Mesendoderm (in vitro differentiated cells): ENCODE data around the gene PRKN.
A peak's percentile ranks its signal among the peaks of the same experiment; 100 is the strongest.

ENCODE experiments used
- DNase-seq: peaks from one replicate; pipeline ENCODE4 v3.0.0; 2013
- H2AK5ac ChIP-seq: 2 replicates; pipeline ENCODE4 v1.6.1; 2013; ENCODE audit warnings: low read length, inconsistent platforms
- H2BK120ac ChIP-seq: 2 replicates; pipeline ENCODE4 v1.6.1; 2013; ENCODE audit warnings: low read depth, mild to moderate bottlenecking, low read length, moderate library complexity, mixed read lengths
- H2BK15ac ChIP-seq: replicated peaks from 2 replicates; pipeline ENCODE4 v1.6.1; 2013; ENCODE audit warnings: low read depth, mild to moderate bottlenecking, moderate library complexity
- H2BK5ac ChIP-seq: 2 replicates; pipeline ENCODE4 v1.6.1; 2013; ENCODE audit warnings: low read length, inconsistent platforms
- H3K18ac ChIP-seq: 2 replicates; pipeline ENCODE4 v1.6.1; 2013; ENCODE audit warnings: mild to moderate bottlenecking, low read length, mixed read lengths
- H3K23ac ChIP-seq: one replicate; pipeline ENCODE4 v1.6.1; 2013; ENCODE audit warnings: low read length
- H3K27ac ChIP-seq: 2 replicates; pipeline ENCODE4 v1.5.1; 2013; ENCODE audit warnings: low read depth, mild to moderate bottlenecking, inconsistent platforms, low read length, moderate library complexity
- H3K27me3 ChIP-seq: 2 replicates; pipeline ENCODE4 v1.6.1; 2013; ENCODE audit warnings: low read length, control low read depth, mild to moderate bottlenecking, inconsistent platforms; ENCODE audit not compliant: insufficient read depth, poor library complexity
- H3K36me3 ChIP-seq: 2 replicates; pipeline ENCODE4 v1.6.1; 2013; ENCODE audit warnings: low read length, inconsistent platforms; ENCODE audit not compliant: control insufficient read depth, insufficient read depth
- H3K4ac ChIP-seq: one replicate; pipeline ENCODE4 v1.6.1; 2013; ENCODE audit warnings: low read depth, mild to moderate bottlenecking, low read length, moderate library complexity
- H3K4me1 ChIP-seq: 2 replicates; pipeline ENCODE4 v1.6.1; 2013; ENCODE audit warnings: low read depth, low read length, inconsistent platforms; ENCODE audit not compliant: control insufficient read depth
- H3K4me2 ChIP-seq: 2 replicates; pipeline ENCODE4 v1.6.1; 2013; ENCODE audit warnings: low read length
- H3K4me3 ChIP-seq: 2 replicates; pipeline ENCODE4 v1.5.1; 2013; ENCODE audit warnings: mild to moderate bottlenecking, low read length
- H3K56ac ChIP-seq: one replicate; pipeline ENCODE4 v1.6.1; 2013; ENCODE audit warnings: low read length
- H3K79me1 ChIP-seq: 2 replicates; pipeline ENCODE4 v1.6.1; 2013; ENCODE audit warnings: low read length, inconsistent platforms
- H3K79me2 ChIP-seq: 2 replicates; pipeline ENCODE4 v1.6.1; 2013; ENCODE audit warnings: mild to moderate bottlenecking, low read length; ENCODE audit not compliant: control insufficient read depth, insufficient read depth
- H3K9ac ChIP-seq: 2 replicates; pipeline ENCODE4 v1.6.1; 2013; ENCODE audit warnings: low read length, inconsistent platforms
- H4K5ac ChIP-seq: one replicate; pipeline ENCODE4 v1.6.1; 2013; ENCODE audit warnings: low read length
- H4K8ac ChIP-seq: one replicate; pipeline ENCODE4 v1.6.1; 2013; ENCODE audit warnings: low read depth, mild to moderate bottlenecking, control low read depth, low read length, moderate library complexity
- WGBS: extraction: QIAGEN DNeasy Blood & Tissue Kit; methylation state at CpG from one replicate; pipeline ENCODE4 v1.1.7; 2013; ENCODE audit warnings: low lambda C conversion rate, missing lambda C conversion rate; ENCODE audit not compliant: insufficient coverage; ENCODE audit errors: extremely low coverage; 5-methylcytosine and 5-hydroxymethylcytosine counted together

PRKN gene

DNA sequence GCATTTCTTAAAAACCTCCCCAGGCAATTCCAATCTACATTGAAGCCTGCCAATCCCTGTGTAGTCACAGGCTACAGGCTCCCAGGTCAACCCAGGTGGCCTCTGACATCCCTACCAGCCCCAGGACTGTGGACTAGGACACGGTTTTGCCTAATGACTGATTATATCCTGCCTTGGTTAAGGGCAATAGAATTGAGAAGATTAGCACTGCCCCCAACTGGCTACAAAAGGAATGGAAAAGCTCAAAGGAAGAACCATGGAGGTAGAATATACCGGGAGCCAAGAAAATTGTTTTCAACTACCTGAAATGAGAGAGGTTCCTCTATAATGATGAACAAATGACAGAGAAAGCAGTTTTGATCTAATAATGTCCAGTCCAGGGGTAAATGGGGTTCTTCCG, 1032.6 kb downstream of the PRKN start:
- no peak overlapping the region for H2BK5ac ChIP-seq
- H3K4me3 ChIP-seq: no peak overlapping the region
- no peak overlapping the region for H3K4me2 ChIP-seq
- H3K56ac ChIP-seq: no peak overlapping the region
- no peak overlapping the region for H3K4ac ChIP-seq
- no peaks in the 10 kb centered on the region for H3K79me2 ChIP-seq
- no peaks in the 10 kb centered on the region for H3K4me1 ChIP-seq
- no peak overlapping the region for H2BK120ac ChIP-seq
- DNase-seq: peak; percentile 69
- no peak overlapping the region for H4K8ac ChIP-seq
- no peaks in the 10 kb centered on the region for H3K36me3 ChIP-seq
- H3K9ac ChIP-seq: no peak overlapping the region
- no peaks in the 10 kb centered on the region for H3K27me3 ChIP-seq
- H3K79me1 ChIP-seq: no peaks in the 10 kb centered on the region
- H3K23ac ChIP-seq: no peak overlapping the region
- no CpG with 5 or more reads among the region's 3 CpGs for WGBS
- H2BK15ac ChIP-seq: no peak overlapping the region
- no peak overlapping the region for H3K27ac ChIP-seq
- H3K18ac ChIP-seq: no peak overlapping the region
- H2AK5ac ChIP-seq: no peak overlapping the region
- no peak overlapping the region for H4K5ac ChIP-seq

DNA sequence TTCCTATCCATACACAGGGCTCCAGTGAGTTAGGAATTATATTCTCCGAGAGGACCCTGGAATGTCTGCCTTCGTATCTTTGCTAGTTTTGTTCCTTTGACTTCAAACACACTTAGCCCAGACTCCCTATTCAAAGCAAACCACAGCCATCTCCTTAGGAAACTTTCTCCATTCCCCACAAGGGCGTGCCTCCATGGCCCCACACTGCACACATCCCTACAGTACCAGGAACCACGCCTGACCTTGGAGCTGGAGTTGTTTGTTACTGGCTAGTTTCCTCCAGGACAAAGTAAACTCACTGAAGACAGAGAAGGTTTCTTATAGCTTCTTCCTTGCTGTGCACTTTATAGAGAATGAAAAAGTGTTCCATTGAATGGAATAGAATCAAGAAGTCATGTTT, 1040.9 kb downstream of the PRKN start:
- no peaks in the 10 kb centered on the region for H3K27me3 ChIP-seq
- no peak overlapping the region for H3K56ac ChIP-seq
- H4K5ac ChIP-seq: no peak overlapping the region
- H3K4ac ChIP-seq: no peak overlapping the region
- no peaks in the 10 kb centered on the region for H3K79me2 ChIP-seq
- H3K4me1 ChIP-seq: no peaks in the 10 kb centered on the region
- no peak overlapping the region for H3K4me3 ChIP-seq
- H2BK15ac ChIP-seq: no peak overlapping the region
- no peak overlapping the region for H2AK5ac ChIP-seq
- no CpG with 5 or more reads among the region's 4 CpGs for WGBS
- H3K27ac ChIP-seq: no peak overlapping the region
- no peaks in the 10 kb centered on the region for H3K79me1 ChIP-seq
- no peak overlapping the region for H3K23ac ChIP-seq
- no peak overlapping the region for H3K9ac ChIP-seq
- no peak for DNase-seq
- H3K36me3 ChIP-seq: no peaks in the 10 kb centered on the region
- H4K8ac ChIP-seq: no peak overlapping the region
- H2BK5ac ChIP-seq: no peak overlapping the region
- H3K18ac ChIP-seq: no peak overlapping the region
- no peak overlapping the region for H2BK120ac ChIP-seq
- no peak overlapping the region for H3K4me2 ChIP-seq

DNA sequence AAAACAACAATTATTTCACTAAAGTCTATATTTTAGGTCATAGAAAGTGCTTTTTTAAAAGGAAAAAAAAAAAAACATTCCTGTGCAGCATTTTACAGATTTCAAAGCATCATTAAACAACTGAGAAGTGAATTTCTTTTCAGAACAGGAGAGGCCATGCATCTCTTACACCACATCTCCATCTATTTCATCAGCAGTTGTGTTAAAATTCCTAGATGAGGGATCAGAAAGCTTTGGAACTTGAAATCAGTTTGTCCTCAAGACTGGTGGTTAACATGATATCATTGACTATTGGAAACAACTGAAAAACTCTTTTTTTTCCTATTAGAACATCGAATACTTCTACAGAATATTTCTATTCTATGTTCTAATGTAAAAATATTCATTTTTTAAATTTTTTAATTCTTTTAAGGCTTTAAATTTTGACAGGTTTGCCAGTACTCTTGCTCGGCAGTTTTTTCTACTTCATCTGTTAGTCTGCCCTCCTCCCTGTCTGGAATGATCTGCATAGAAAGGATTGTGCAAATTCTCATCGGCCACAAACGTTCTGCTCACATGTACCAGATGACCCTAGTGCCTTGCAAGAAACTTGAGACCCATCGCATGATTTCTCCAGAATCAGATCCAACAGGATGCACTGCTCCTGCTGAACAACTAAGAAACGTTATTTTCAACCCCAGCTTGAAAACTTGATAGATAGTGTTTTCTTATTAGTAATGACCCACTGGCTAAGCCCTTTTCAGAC, 1042.7 kb downstream of the PRKN start:
- Histone ChIP-seq H3K4me1 (no peaks in the 10 kb centered on the region), H3K36me3 (no peaks in the 10 kb centered on the region), H3K18ac (no peak overlapping the region), H3K27me3 (no peaks in the 10 kb centered on the region), H2BK120ac (no peak overlapping the region), H3K23ac (no peak overlapping the region), H3K4me3 (no peak overlapping the region), H2AK5ac (no peak overlapping the region), H3K79me1 (no peaks in the 10 kb centered on the region), H3K9ac (no peak overlapping the region), H2BK5ac (no peak overlapping the region), H2BK15ac (no peak overlapping the region), H4K8ac (no peak overlapping the region), H3K4ac (no peak overlapping the region), H3K56ac (no peak overlapping the region), H3K27ac (no peak overlapping the region), H4K5ac (no peak overlapping the region), H3K4me2 (no peak overlapping the region), H3K79me2 (no peaks in the 10 kb centered on the region)
- DNase-seq: peak; percentile 17
- WGBS: no CpG with 5 or more reads among the region's 6 CpGs

DNA sequence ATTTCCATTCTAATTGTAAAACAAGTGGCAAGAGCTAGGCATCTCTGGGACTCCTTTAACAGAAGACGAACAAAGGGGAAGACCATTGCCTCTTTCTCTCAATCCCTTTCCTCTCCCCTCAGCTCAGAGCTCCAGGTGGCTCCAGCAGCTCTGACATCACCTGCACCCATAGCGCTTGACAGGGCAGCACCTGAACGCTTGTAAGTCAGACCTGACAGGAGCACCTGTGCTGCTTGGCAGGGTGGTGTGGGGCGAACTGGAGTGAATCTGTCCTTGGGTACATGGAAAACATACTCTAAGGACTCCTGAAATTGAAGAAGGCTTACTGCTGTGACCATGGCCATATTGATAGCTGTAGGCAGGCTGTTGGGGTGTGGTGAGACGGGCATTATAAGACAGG, 1044.2 kb downstream of the PRKN start:
- no peak overlapping the region for H3K23ac ChIP-seq
- no peaks in the 10 kb centered on the region for H3K36me3 ChIP-seq
- H3K9ac ChIP-seq: no peak overlapping the region
- H3K56ac ChIP-seq: no peak overlapping the region
- no peak overlapping the region for H4K8ac ChIP-seq
- H2AK5ac ChIP-seq: no peak overlapping the region
- no peaks in the 10 kb centered on the region for H3K79me2 ChIP-seq
- no peak overlapping the region for H3K4me3 ChIP-seq
- WGBS: no CpG with 5 or more reads among the region's 5 CpGs
- H4K5ac ChIP-seq: no peak overlapping the region
- H2BK120ac ChIP-seq: no peak overlapping the region
- no peak overlapping the region for H2BK5ac ChIP-seq
- H3K27ac ChIP-seq: no peak overlapping the region
- no peak overlapping the region for H3K18ac ChIP-seq
- H3K4ac ChIP-seq: no peak overlapping the region
- no peak overlapping the region for H2BK15ac ChIP-seq
- no peak for DNase-seq
- no peaks in the 10 kb centered on the region for H3K79me1 ChIP-seq
- no peaks in the 10 kb centered on the region for H3K27me3 ChIP-seq
- H3K4me2 ChIP-seq: no peak overlapping the region
- no peaks in the 10 kb centered on the region for H3K4me1 ChIP-seq

DNA sequence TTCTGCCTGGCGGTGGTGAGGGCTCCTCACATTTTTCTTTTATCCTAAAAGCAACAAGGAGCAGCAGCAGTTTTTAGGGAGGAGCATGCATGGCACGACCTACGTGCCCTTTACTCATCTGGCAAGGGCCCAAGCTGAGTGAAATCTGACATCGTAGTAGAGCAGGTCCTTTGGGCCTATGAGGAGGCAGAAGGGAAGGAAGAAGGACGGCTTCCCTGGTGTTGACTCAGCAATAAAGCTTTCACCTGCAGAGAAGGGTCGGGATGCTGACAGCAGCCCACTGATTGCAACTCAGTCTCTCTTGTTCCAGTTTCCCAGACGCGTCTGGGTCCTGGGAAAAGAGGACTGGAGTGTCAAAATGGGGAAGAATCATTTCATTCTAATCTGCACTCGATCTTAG, 1044.6 kb downstream of the PRKN start:
- Histone ChIP-seq H3K4me1 (no peaks in the 10 kb centered on the region), H3K79me2 (no peaks in the 10 kb centered on the region)

DNA sequence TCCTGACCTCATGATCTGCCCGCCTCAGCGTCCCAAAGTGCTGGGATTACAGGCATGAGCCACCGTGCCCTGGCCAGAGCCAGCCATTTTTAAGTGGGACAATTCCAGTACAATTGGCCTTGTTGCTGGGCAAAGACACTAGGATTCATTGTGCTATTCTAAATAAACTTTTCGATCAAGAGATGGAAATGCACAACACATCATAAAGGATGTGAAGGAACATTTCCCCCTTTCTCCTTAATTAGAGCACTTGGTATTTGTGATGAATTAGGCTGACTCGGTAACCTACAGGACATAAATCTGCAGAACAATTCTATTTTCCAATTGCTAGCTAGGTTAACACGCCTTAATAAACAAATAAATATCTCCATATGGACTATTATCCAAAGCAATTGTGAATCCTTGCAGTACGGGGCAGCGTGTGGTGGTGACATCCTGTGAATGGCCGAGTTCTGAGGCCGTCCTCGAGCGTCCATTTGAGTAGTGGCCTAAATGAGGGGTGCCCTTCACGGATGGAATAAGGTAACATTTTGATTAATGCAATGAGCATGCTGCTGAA, 1047.5 kb downstream of the PRKN start:
- H3K23ac ChIP-seq: no peak overlapping the region
- H3K79me2 ChIP-seq: no peaks in the 10 kb centered on the region
- H3K27me3 ChIP-seq: no peaks in the 10 kb centered on the region
- H3K4me2 ChIP-seq: no peak overlapping the region
- no peak overlapping the region for H2BK5ac ChIP-seq
- no peaks in the 10 kb centered on the region for H3K79me1 ChIP-seq
- H2AK5ac ChIP-seq: no peak overlapping the region
- no CpG with 5 or more reads among the region's 13 CpGs for WGBS
- H3K18ac ChIP-seq: no peak overlapping the region
- DNase-seq: no peak
- no peaks in the 10 kb centered on the region for H3K4me1 ChIP-seq
- no peak overlapping the region for H3K4ac ChIP-seq
- no peak overlapping the region for H2BK120ac ChIP-seq
- H3K56ac ChIP-seq: no peak overlapping the region
- H3K9ac ChIP-seq: no peak overlapping the region
- H3K4me3 ChIP-seq: no peak overlapping the region
- H4K5ac ChIP-seq: no peak overlapping the region
- no peak overlapping the region for H3K27ac ChIP-seq
- H3K36me3 ChIP-seq: no peaks in the 10 kb centered on the region
- H2BK15ac ChIP-seq: no peak overlapping the region
- no peak overlapping the region for H4K8ac ChIP-seq

More for the DNA sequence above, 1044.6 kb downstream of the PRKN start:
- Histone ChIP-seq H2BK5ac (no peak overlapping the region), H3K18ac (no peak overlapping the region), H3K27me3 (no peaks in the 10 kb centered on the region), H3K56ac (no peak overlapping the region), H3K4me2 (no peak overlapping the region), H2BK120ac (no peak overlapping the region), H3K4me3 (no peak overlapping the region), H3K9ac (no peak overlapping the region), H3K27ac (no peak overlapping the region), H3K4ac (no peak overlapping the region), H4K8ac (no peak overlapping the region), H3K36me3 (no peaks in the 10 kb centered on the region), H2AK5ac (no peak overlapping the region), H3K79me1 (no peaks in the 10 kb centered on the region), H2BK15ac (no peak overlapping the region), H4K5ac (no peak overlapping the region), H3K23ac (no peak overlapping the region)
- WGBS: no CpG with 5 or more reads among the region's 9 CpGs
- peak; percentile 8 for DNase-seq
